ENCODE data around the gene ITGA7. TPM values are rescaled to one million over a fixed set of nuclear protein-coding genes. Genes with fewer than 3 reads are reported as not detected.

ITGA7 gene
- polyA plus RNA-seq, 1 donor from 2014 or later = 13.5 TPM

DNA sequence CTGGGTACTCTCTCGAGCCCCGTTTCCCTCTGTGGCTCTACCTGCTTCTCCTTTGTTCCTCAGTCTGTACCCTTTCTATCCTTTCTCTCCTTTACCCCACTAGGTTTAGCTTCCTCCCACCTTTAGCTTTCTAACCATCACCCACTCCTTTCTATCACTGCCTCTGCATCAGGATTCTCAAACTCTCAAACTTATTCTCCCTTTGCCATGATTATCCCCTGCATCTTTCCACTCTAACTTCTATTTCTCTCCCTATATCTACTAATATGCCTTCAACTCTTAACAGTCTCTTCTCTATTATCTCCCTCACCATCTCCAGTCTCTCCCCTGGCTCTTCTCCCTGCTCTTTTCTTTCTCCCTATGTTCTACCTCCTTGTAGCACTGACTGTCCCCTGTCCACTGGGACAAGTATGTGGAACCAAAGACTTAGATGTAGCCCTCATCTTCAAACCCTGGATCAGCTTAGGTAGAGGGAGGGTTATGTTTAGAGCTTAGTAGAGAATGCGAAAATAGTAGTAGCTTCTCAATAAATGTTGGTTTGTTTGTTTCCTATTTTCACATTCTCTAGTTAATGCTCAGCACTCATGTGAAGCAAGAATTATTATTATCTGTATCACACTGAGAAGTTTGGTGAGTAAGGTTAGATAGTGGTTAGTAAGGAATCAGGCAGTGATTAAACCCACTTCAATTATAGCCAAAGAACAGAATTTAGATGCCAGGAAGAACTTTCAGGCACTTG lies 38.6 kb upstream of the ITGA7 start:
- H3K9ac ChIP-seq (ENCODE audit: low read length) = peak overlapping the region; percentile 77
- no peak overlapping the region for H2AFZ ChIP-seq (ENCODE audit: low read depth, low read length)
- peaks cover 4% of the 10 kb centered on the region for H3K36me3 ChIP-seq (ENCODE audit: insufficient read depth, low read length)
- no peaks in the 10 kb centered on the region for H3K9me2 ChIP-seq (ENCODE audit: insufficient read depth, low read length)
- H3K9me3 ChIP-seq (ENCODE audit: low read length) = no peaks in the 10 kb centered on the region
- TF ChIP-seq EZH2 (IDR thresholded peaks at IDR 0.05; ENCODE audit: borderline replicate concordance, insufficient read depth, low read length, poor library complexity, severe bottlenecking) (no peak), SMC3 (conservative IDR thresholded peaks at IDR 0.05; ENCODE audit: poor library complexity) (no peak), REST (IDR thresholded peaks at IDR 0.05; ENCODE audit: borderline replicate concordance) (no peak), MXI1 (conservative IDR thresholded peaks at IDR 0.05; ENCODE audit: poor library complexity, severe bottlenecking) (no peak), TAF1 (IDR thresholded peaks at IDR 0.05; ENCODE audit: low read depth) (no peak), POLR2AphosphoS5 (IDR thresholded peaks at IDR 0.05) (no peak), RAD21 (conservative IDR thresholded peaks at IDR 0.05) (no peak), EP300 (conservative IDR thresholded peaks at IDR 0.05; ENCODE audit: poor library complexity, severe bottlenecking) (no peak)
- TF ChIP-seq, protein P1, sequence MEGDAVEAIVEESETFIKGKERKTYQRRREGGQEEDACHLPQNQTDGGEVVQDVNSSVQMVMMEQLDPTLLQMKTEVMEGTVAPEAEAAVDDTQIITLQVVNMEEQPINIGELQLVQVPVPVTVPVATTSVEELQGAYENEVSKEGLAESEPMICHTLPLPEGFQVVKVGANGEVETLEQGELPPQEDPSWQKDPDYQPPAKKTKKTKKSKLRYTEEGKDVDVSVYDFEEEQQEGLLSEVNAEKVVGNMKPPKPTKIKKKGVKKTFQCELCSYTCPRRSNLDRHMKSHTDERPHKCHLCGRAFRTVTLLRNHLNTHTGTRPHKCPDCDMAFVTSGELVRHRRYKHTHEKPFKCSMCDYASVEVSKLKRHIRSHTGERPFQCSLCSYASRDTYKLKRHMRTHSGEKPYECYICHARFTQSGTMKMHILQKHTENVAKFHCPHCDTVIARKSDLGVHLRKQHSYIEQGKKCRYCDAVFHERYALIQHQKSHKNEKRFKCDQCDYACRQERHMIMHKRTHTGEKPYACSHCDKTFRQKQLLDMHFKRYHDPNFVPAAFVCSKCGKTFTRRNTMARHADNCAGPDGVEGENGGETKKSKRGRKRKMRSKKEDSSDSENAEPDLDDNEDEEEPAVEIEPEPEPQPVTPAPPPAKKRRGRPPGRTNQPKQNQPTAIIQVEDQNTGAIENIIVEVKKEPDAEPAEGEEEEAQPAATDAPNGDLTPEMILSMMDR (IDR thresholded peaks at IDR 0.05; ENCODE audit: poor library complexity, severe bottlenecking) = no peak
- H3K27me3 ChIP-seq (ENCODE audit: insufficient read depth, low read depth, low read length) = no peaks in the 10 kb centered on the region
- H3K79me2 ChIP-seq (replicated peaks; ENCODE audit: insufficient read depth, low read length) = peaks cover 50% of the 10 kb centered on the region
- H3K4me3 ChIP-seq (ENCODE audit: low read length) = peak overlapping the region; percentile 97
- peaks cover 14% of the 10 kb centered on the region for H3F3A ChIP-seq (ENCODE audit: insufficient read depth, low read length, poor library complexity, severe bottlenecking)
- peak overlapping the region; percentile 46 for H3K4me2 ChIP-seq (ENCODE audit: low read length)
- peaks cover 2% of the 10 kb centered on the region for H4K20me1 ChIP-seq (ENCODE audit: insufficient read depth)
- peak overlapping the region; percentile 72 for H3K27ac ChIP-seq (ENCODE audit: low read length)

DNA sequence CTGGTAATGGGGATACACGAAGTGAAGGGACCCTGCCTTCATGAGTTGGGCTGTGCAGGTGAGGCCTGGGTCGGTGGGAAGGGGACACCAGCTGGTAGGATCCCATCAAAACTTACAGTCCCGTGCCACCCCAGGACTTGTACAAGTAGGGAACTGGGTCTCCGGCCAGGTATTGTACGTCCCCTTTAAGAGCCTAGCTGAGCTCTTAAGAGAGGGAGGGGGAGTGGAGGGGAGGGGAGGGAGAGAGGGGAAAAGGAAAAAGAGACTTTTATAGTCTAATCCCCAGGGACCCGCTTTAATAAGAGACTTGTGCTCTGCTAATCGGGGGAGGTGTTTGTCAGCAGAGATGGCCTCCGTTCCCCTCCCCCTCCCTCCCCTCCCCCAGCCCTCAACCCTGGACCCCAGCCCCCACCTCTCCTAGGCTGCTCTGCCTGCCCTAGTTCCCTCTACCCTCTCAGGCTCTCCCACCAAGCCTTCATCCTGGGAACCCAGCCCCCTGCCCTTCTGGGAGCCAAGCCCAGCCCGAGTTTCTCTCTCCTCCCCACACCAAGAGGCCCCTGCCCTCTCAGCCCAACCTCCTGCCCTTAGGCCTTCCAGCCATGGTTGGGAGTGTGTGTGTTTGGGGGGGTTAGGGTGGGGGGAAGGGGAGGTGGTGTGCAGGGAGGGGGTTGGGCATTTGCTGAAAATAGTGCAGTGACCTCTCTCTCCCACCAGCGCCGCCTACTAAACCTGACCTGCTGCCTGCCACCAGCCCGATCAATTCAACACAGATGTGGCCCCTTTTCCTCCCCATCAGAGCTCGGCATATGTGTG lies 37.9 kb upstream of the ITGA7 start:
- Histone ChIP-seq H3K4me3 (ENCODE audit: low read length) (peak overlapping the region; percentile 97), H3K4me2 (ENCODE audit: low read length) (peak overlapping the region; percentile 94), H3K36me3 (ENCODE audit: insufficient read depth, low read length) (no peaks in the 10 kb centered on the region), H3K9me3 (ENCODE audit: low read length) (no peaks in the 10 kb centered on the region), H3K79me2 (replicated peaks; ENCODE audit: insufficient read depth, low read length) (peaks cover 50% of the 10 kb centered on the region), H3F3A (ENCODE audit: insufficient read depth, low read length, poor library complexity, severe bottlenecking) (peaks cover 14% of the 10 kb centered on the region), H3K9me2 (ENCODE audit: insufficient read depth, low read length) (no peaks in the 10 kb centered on the region), H3K27ac (ENCODE audit: low read length) (peak overlapping the region; percentile 72), H3K27me3 (ENCODE audit: insufficient read depth, low read depth, low read length) (no peaks in the 10 kb centered on the region), H2AFZ (ENCODE audit: low read depth, low read length) (no peak overlapping the region), H4K20me1 (ENCODE audit: insufficient read depth) (peaks cover 2% of the 10 kb centered on the region), H3K9ac (ENCODE audit: low read length) (peak overlapping the region; percentile 77)
- TF ChIP-seq SMC3 (conservative IDR thresholded peaks at IDR 0.05; ENCODE audit: poor library complexity) (no peak), RAD21 (conservative IDR thresholded peaks at IDR 0.05) (no peak), TAF1 (IDR thresholded peaks at IDR 0.05; ENCODE audit: low read depth) (no peak), EP300 (conservative IDR thresholded peaks at IDR 0.05; ENCODE audit: poor library complexity, severe bottlenecking) (no peak), MXI1 (conservative IDR thresholded peaks at IDR 0.05; ENCODE audit: poor library complexity, severe bottlenecking) (no peak), REST (IDR thresholded peaks at IDR 0.05; ENCODE audit: borderline replicate concordance) (no peak), EZH2 (IDR thresholded peaks at IDR 0.05; ENCODE audit: borderline replicate concordance, insufficient read depth, low read length, poor library complexity, severe bottlenecking) (no peak), POLR2AphosphoS5 (IDR thresholded peaks at IDR 0.05) (no peak)
- TF ChIP-seq, protein P1 (IDR thresholded peaks at IDR 0.05; ENCODE audit: poor library complexity, severe bottlenecking) = no peak

Measured in neural cell (in vitro differentiated cells).